GM23338 (cell line): ENCODE data around the gene ERLEC1. TPM values are rescaled to one million over a fixed set of nuclear protein-coding genes. Genes with fewer than 3 reads are reported as not detected.
A peak's percentile ranks its signal among the peaks of the same experiment; 100 is the strongest.

ENCODE experiments used
- ATAC-seq: fragments of 200-7000 bp; cut with Tn5 transposase; 3 replicates; pipeline ENCODE4 v1.9.1; 2020
- DNase-seq: peaks from one replicate; pipeline ENCODE4 v3.0.0-alpha.2; 2015; ENCODE audit warnings: low spot score
- H2AFZ ChIP-seq: fragments of 200-600 bp; sonication (generic); 2 replicates; pipeline ENCODE4 v1.8.0; 2016; ENCODE audit warnings: antibody characterized with exemption, mild to moderate bottlenecking, moderate library complexity
- H3F3A ChIP-seq: fragments of 200-600 bp; sonication (generic); replicated peaks from 2 replicates; pipeline ENCODE4 v1.8.0; 2017; ENCODE audit warnings: antibody characterized with exemption, mixed run types, low read depth
- H3K27ac ChIP-seq: fragments of 200-600 bp; sonication (generic); 2 replicates; pipeline ENCODE4 v1.6.1; 2016; ENCODE audit warnings: low read depth
- H3K27me3 ChIP-seq: fragments of 200-600 bp; sonication (generic); 2 replicates; pipeline ENCODE4 v1.8.0; 2016; ENCODE audit warnings: mild to moderate bottlenecking, mixed run types, moderate library complexity; ENCODE audit not compliant: insufficient read depth
- H3K36me3 ChIP-seq: fragments of 200-600 bp; sonication (generic); 2 replicates; pipeline ENCODE4 v1.8.0; 2016; ENCODE audit warnings: mild to moderate bottlenecking; ENCODE audit not compliant: insufficient read depth
- H3K4me1 ChIP-seq: fragments of 200-600 bp; sonication (generic); 2 replicates; pipeline ENCODE4 v1.8.0; 2016; ENCODE audit warnings: mild to moderate bottlenecking, moderate library complexity; ENCODE audit not compliant: insufficient read depth
- H3K4me2 ChIP-seq: fragments of 200-600 bp; sonication (generic); 2 replicates; pipeline ENCODE4 v1.7.1; 2017; ENCODE audit warnings: mixed run types
- H3K4me3 ChIP-seq: fragments of 200-600 bp; sonication (generic); 2 replicates; pipeline ENCODE4 v1.6.1; 2016; ENCODE audit warnings: mixed run types
- H3K79me2 ChIP-seq: fragments of 200-600 bp; sonication (generic); replicated peaks from 2 replicates; pipeline ENCODE4 v1.8.0; 2017; ENCODE audit warnings: mild to moderate bottlenecking; ENCODE audit not compliant: insufficient read depth
- H3K9me2 ChIP-seq: fragments of 200-600 bp; sonication (generic); 2 replicates; pipeline ENCODE4 v1.8.0; 2017; ENCODE audit not compliant: insufficient read depth
- H4K20me1 ChIP-seq: fragments of 200-600 bp; sonication (generic); replicated peaks from 2 replicates; pipeline ENCODE4 v1.8.0; 2017; ENCODE audit warnings: mild to moderate bottlenecking; ENCODE audit not compliant: insufficient read depth
- H3K27ac Mint-ChIP-seq: 2 replicates; pipeline ENCODE4 v1.8.0; 2020; ENCODE audit warnings: inconsistent platforms, mild to moderate bottlenecking, moderate library complexity, mixed read lengths
- H3K27me3 Mint-ChIP-seq: 3 replicates; pipeline ENCODE4 v1.8.0; 2022; ENCODE audit warnings: low read depth, mild to moderate bottlenecking, moderate library complexity, mixed read lengths, inconsistent platforms; ENCODE audit not compliant: insufficient read depth, poor library complexity
- H3K36me3 Mint-ChIP-seq: 3 replicates; pipeline ENCODE4 v1.8.0; 2021; ENCODE audit warnings: low read depth, mild to moderate bottlenecking, inconsistent platforms, moderate library complexity, mixed read lengths
- H3K4me1 Mint-ChIP-seq: 3 replicates; pipeline ENCODE4 v1.8.0; 2020; ENCODE audit warnings: mild to moderate bottlenecking, inconsistent platforms, mixed read lengths
- H3K4me3 Mint-ChIP-seq: 3 replicates; pipeline ENCODE4 v1.8.0; 2021; ENCODE audit warnings: moderate library complexity, mild to moderate bottlenecking, inconsistent platforms, mixed read lengths
- H3K9me3 Mint-ChIP-seq: 3 replicates; pipeline ENCODE4 v1.8.0; 2020; ENCODE audit warnings: moderate library complexity, mild to moderate bottlenecking, inconsistent platforms, mixed read lengths
- CREB1 ChIP-seq: fragments of 250-450 bp; sonication (Bioruptor Pico); IDR thresholded peaks from 2 replicates; pipeline ENCODE4 v1.5.0; 2020; ENCODE audit warnings: low read depth, mild to moderate bottlenecking, moderate library complexity
- EZH2 ChIP-seq: fragments of 200-600 bp; sonication (generic); IDR thresholded peaks from one replicate; pipeline ENCODE4 v1.8.0; 2017; ENCODE audit warnings: antibody characterized with exemption, mild to moderate bottlenecking, low read depth; ENCODE audit not compliant: unreplicated experiment
- EZH2phosphoT487 ChIP-seq: fragments of 200-600 bp; sonication (generic); IDR thresholded peaks from one replicate; pipeline ENCODE4 v1.8.1; 2018; ENCODE audit warnings: antibody characterized with exemption; ENCODE audit not compliant: unreplicated experiment
- JUNB ChIP-seq: IDR thresholded peaks from one replicate; pipeline ENCODE4 v1.6.1; 2016; ENCODE audit warnings: antibody characterized with exemption; ENCODE audit not compliant: unreplicated experiment
- NANOG ChIP-seq: IDR thresholded peaks from 2 replicates; pipeline ENCODE4 v1.6.1; 2016; ENCODE audit warnings: antibody characterized with exemption, borderline replicate concordance
- POLR2AphosphoS5 ChIP-seq: IDR thresholded peaks from 2 replicates; pipeline ENCODE4 v1.6.1; 2016; ENCODE audit warnings: antibody characterized with exemption, low read depth
- STAT1 ChIP-seq: IDR thresholded peaks from one replicate; pipeline ENCODE4 v1.6.1; 2016; ENCODE audit warnings: antibody characterized with exemption; ENCODE audit not compliant: unreplicated experiment
- ZNF114 ChIP-seq: fragments of 250-450 bp; sonication (Bioruptor Pico); IDR thresholded peaks from 2 replicates; pipeline ENCODE4 v1.5.0; 2020; ENCODE audit warnings: mild to moderate bottlenecking, moderate library complexity
- ZNF331 ChIP-seq: fragments of 250-450 bp; sonication (Bioruptor Pico); IDR thresholded peaks from 2 replicates; pipeline ENCODE4 v1.5.0; 2020; ENCODE audit warnings: low read depth, mild to moderate bottlenecking, moderate library complexity
- polyA plus RNA-seq: library from polyadenylated mRNA; unstranded; fragments of >200 nt; fragmentation: Nextera tagmentation; extraction: Ambion mirVana; gene quantifications from 2 replicates; pipeline ENCODE4 v1.2.1, GENCODE V29; 2016
- total RNA-seq: library from RNA; depleted of rRNA; stranded (reverse); fragments of >200 nt; shearing (Covaris generic); gene quantifications from 2 replicates; pipeline ENCODE4 v1.2.3, GENCODE V29; 2014
- TF ChIP-seq, protein P1 (sequence below), 2 experiments: fragments of 200-600 bp in 1 of 2; sonication (generic) in 1 of 2; conservative IDR thresholded peaks; 2 replicates each; pipeline versions ENCODE4 v1.5.1 to v1.6.1; 2016 to 2017; ENCODE audit warnings: antibody characterized with exemption in 2 of 2, low read depth in 2 of 2, mild to moderate bottlenecking in 2 of 2, moderate library complexity in 1 of 2
- TF ChIP-seq, protein P2 (sequence below): fragments of 250-450 bp; sonication (Bioruptor Pico); IDR thresholded peaks from 2 replicates; pipeline ENCODE4 v1.5.0; 2020; ENCODE audit warnings: mild to moderate bottlenecking, moderate library complexity
- TF ChIP-seq, protein P3 (sequence below): IDR thresholded peaks from one replicate; pipeline ENCODE4 v1.6.1; 2018; ENCODE audit warnings: antibody characterized with exemption; ENCODE audit not compliant: unreplicated experiment
- TF ChIP-seq, protein P4 (sequence below): IDR thresholded peaks from 2 replicates; pipeline ENCODE4 v1.6.1; 2016; ENCODE audit warnings: antibody characterized with exemption

ERLEC1 gene
- total and polyA plus RNA-seq, 2 experiments from 2014 or later: 35.0 to 41.2 TPM

DNA sequence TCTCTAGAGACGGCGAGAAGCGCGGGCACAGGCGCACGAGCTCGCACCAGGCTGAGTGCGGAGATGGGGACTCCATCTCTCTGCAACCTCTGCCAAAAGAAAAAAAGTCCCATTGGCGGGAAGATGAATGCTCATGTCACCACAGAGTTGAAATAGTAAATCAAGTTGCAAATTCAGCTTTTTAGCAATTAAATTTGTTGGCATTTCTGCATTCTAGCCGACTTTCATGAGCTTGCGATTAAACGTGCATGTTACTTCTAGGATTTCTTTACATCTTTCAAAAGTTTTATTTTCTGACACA, 18.7 kb upstream of the ERLEC1 start:
- Histone ChIP-seq H3K27me3 (no peaks in the 10 kb centered on the region), H3K9me2 (no peaks in the 10 kb centered on the region), H2AFZ (peak overlapping the region; percentile 61; the same call in 1 of the 2 replicates), H3K4me2 (peak overlapping the region; percentile 83), H3K4me3 (peak overlapping the region; percentile 77), H3F3A (no peaks in the 10 kb centered on the region), H3K4me1 (peaks cover 12% of the 10 kb centered on the region; the same call in 1 of the 2 replicates), H3K27ac (peak overlapping the region; percentile 89), H3K79me2 (peaks cover 50% of the 10 kb centered on the region), H3K36me3 (no peaks in the 10 kb centered on the region), H4K20me1 (peaks cover 2% of the 10 kb centered on the region; the same call in 1 of the 2 replicates)
- Mint-ChIP-seq H3K36me3 (peaks cover 13% of the 10 kb centered on the region; the same call in 2 of the 3 replicates), H3K4me1 (peaks cover 14% of the 10 kb centered on the region), H3K9me3 (no peaks in the 10 kb centered on the region), H3K4me3 (peak overlapping the region; percentile 96), H3K27me3 (peaks cover 7% of the 10 kb centered on the region), H3K27ac (peak overlapping the region; percentile 96)
- TF ChIP-seq, protein P1, sequence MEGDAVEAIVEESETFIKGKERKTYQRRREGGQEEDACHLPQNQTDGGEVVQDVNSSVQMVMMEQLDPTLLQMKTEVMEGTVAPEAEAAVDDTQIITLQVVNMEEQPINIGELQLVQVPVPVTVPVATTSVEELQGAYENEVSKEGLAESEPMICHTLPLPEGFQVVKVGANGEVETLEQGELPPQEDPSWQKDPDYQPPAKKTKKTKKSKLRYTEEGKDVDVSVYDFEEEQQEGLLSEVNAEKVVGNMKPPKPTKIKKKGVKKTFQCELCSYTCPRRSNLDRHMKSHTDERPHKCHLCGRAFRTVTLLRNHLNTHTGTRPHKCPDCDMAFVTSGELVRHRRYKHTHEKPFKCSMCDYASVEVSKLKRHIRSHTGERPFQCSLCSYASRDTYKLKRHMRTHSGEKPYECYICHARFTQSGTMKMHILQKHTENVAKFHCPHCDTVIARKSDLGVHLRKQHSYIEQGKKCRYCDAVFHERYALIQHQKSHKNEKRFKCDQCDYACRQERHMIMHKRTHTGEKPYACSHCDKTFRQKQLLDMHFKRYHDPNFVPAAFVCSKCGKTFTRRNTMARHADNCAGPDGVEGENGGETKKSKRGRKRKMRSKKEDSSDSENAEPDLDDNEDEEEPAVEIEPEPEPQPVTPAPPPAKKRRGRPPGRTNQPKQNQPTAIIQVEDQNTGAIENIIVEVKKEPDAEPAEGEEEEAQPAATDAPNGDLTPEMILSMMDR (conservative IDR thresholded peaks at IDR 0.05; ENCODE audit: low read depth in 2 of 2): no peak
- TF ChIP-seq NANOG (no peak), CREB1 (CRISPR knock-in tag) (no peak), POLR2AphosphoS5 (no peak), EZH2 (no peak), JUNB (no peak), ZNF331 (CRISPR knock-in tag) (no peak), ZNF114 (CRISPR knock-in tag) (no peak), EZH2phosphoT487 (no peak), STAT1 (no peak)
- TF ChIP-seq, protein P2, sequence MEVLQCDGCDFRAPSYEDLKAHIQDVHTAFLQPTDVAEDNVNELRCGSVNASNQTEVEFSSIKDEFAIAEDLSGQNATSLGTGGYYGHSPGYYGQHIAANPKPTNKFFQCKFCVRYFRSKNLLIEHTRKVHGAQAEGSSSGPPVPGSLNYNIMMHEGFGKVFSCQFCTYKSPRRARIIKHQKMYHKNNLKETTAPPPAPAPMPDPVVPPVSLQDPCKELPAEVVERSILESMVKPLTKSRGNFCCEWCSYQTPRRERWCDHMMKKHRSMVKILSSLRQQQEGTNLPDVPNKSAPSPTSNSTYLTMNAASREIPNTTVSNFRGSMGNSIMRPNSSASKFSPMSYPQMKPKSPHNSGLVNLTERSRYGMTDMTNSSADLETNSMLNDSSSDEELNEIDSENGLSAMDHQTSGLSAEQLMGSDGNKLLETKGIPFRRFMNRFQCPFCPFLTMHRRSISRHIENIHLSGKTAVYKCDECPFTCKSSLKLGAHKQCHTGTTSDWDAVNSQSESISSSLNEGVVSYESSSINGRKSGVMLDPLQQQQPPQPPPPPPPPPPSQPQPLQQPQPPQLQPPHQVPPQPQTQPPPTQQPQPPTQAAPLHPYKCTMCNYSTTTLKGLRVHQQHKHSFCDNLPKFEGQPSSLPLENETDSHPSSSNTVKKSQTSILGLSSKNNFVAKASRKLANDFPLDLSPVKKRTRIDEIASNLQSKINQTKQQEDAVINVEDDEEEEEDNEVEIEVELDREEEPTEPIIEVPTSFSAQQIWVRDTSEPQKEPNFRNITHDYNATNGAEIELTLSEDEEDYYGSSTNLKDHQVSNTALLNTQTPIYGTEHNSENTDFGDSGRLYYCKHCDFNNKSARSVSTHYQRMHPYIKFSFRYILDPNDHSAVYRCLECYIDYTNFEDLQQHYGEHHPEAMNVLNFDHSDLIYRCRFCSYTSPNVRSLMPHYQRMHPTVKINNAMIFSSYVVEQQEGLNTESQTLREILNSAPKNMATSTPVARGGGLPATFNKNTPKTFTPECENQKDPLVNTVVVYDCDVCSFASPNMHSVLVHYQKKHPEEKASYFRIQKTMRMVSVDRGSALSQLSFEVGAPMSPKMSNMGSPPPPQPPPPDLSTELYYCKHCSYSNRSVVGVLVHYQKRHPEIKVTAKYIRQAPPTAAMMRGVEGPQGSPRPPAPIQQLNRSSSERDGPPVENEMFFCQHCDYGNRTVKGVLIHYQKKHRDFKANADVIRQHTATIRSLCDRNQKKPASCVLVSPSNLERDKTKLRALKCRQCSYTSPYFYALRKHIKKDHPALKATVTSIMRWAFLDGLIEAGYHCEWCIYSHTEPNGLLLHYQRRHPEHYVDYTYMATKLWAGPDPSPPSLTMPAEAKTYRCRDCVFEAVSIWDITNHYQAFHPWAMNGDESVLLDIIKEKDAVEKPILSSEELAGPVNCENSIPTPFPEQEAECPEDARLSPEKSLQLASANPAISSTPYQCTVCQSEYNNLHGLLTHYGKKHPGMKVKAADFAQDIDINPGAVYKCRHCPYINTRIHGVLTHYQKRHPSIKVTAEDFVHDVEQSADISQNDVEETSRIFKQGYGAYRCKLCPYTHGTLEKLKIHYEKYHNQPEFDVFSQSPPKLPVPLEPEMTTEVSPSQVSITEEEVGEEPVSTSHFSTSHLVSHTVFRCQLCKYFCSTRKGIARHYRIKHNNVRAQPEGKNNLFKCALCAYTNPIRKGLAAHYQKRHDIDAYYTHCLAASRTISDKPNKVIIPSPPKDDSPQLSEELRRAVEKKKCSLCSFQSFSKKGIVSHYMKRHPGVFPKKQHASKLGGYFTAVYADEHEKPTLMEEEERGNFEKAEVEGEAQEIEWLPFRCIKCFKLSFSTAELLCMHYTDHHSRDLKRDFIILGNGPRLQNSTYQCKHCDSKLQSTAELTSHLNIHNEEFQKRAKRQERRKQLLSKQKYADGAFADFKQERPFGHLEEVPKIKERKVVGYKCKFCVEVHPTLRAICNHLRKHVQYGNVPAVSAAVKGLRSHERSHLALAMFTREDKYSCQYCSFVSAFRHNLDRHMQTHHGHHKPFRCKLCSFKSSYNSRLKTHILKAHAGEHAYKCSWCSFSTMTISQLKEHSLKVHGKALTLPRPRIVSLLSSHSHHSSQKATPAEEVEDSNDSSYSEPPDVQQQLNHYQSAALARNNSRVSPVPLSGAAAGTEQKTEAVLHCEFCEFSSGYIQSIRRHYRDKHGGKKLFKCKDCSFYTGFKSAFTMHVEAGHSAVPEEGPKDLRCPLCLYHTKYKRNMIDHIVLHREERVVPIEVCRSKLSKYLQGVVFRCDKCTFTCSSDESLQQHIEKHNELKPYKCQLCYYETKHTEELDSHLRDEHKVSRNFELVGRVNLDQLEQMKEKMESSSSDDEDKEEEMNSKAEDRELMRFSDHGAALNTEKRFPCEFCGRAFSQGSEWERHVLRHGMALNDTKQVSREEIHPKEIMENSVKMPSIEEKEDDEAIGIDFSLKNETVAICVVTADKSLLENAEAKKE (CRISPR knock-in tag): no peak
- TF ChIP-seq, protein P3, sequence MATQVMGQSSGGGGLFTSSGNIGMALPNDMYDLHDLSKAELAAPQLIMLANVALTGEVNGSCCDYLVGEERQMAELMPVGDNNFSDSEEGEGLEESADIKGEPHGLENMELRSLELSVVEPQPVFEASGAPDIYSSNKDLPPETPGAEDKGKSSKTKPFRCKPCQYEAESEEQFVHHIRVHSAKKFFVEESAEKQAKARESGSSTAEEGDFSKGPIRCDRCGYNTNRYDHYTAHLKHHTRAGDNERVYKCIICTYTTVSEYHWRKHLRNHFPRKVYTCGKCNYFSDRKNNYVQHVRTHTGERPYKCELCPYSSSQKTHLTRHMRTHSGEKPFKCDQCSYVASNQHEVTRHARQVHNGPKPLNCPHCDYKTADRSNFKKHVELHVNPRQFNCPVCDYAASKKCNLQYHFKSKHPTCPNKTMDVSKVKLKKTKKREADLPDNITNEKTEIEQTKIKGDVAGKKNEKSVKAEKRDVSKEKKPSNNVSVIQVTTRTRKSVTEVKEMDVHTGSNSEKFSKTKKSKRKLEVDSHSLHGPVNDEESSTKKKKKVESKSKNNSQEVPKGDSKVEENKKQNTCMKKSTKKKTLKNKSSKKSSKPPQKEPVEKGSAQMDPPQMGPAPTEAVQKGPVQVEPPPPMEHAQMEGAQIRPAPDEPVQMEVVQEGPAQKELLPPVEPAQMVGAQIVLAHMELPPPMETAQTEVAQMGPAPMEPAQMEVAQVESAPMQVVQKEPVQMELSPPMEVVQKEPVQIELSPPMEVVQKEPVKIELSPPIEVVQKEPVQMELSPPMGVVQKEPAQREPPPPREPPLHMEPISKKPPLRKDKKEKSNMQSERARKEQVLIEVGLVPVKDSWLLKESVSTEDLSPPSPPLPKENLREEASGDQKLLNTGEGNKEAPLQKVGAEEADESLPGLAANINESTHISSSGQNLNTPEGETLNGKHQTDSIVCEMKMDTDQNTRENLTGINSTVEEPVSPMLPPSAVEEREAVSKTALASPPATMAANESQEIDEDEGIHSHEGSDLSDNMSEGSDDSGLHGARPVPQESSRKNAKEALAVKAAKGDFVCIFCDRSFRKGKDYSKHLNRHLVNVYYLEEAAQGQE: no peak
- TF ChIP-seq, protein P4, sequence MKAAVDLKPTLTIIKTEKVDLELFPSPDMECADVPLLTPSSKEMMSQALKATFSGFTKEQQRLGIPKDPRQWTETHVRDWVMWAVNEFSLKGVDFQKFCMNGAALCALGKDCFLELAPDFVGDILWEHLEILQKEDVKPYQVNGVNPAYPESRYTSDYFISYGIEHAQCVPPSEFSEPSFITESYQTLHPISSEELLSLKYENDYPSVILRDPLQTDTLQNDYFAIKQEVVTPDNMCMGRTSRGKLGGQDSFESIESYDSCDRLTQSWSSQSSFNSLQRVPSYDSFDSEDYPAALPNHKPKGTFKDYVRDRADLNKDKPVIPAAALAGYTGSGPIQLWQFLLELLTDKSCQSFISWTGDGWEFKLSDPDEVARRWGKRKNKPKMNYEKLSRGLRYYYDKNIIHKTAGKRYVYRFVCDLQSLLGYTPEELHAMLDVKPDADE: no peak
- DNase-seq (peak; percentile 65), ATAC-seq (peak; percentile 87)
